Measurements from ENCODE around the gene SEMA3B.

Gene SEMA3B

GRCh38 chr3:50299638-50299928, 30.6 kb downstream of the SEMA3B start (continued):
- TF ChIP-seq ZNF362 (tag by site-specific recombination; IDR thresholded peaks at IDR 0.05) (no peak), IKZF3 (tag by site-specific recombination; IDR thresholded peaks at IDR 0.05) (0 out of 2 replicates have a peak, but pooled peaks have one; percentile 21), ZNF184 (tag by site-specific recombination; IDR thresholded peaks at IDR 0.05) (0 out of 2 replicates have a peak, but pooled peaks have one; percentile 54), HOXC10 (CRISPR knock-in tag; IDR thresholded peaks at IDR 0.05) (no peak), PATZ1 (tag by site-specific recombination; IDR thresholded peaks at IDR 0.05) (peak; percentile 71), ZNF792 (tag by site-specific recombination; IDR thresholded peaks at IDR 0.05) (no peak), ATF2 (tag by site-specific recombination; IDR thresholded peaks at IDR 0.05; ENCODE audit: low read depth) (0 out of 2 replicates have a peak, but pooled peaks have one; percentile 22)

GRCh38 chr3:50299929-50300680, 31.2 kb downstream of the SEMA3B start:
- ChIA-PET CTCF (interaction anchor here (0.6 to 2.0 kb wide), 4 partner anchors 17 to 125 kb away, joined by 3 to 7 read pairs (median 4); no protein-coding TSS in a partner anchor), POLR2A (interaction anchor here (0.6 to 2.2 kb wide), 16 partner anchors 8 to 269 kb away, joined by 3 to 34 read pairs (median 4); partner anchors contain the start of genes CYB561D2, GNAI2, HEMK1 and LSMEM2)
- H3K4me1 ChIP-seq (ENCODE audit: control insufficient read depth, insufficient read depth, low read length) = no peaks in the 10 kb centered on the region
- peak overlapping the region; percentile 51 for H3K27ac ChIP-seq (ENCODE audit: extremely low read depth, low read depth, low read length)
- H3K4me3 ChIP-seq (ENCODE audit: low read depth, low read length) = peak overlapping the region; percentile 36
- TF ChIP-seq ZNF670 (tag by site-specific recombination; IDR thresholded peaks at IDR 0.05; ENCODE audit: low read depth) = no peak
- TF ChIP-seq SP3 (tag by site-specific recombination; IDR thresholded peaks at IDR 0.05) = no peak
- peak; percentile 82 for TF ChIP-seq ZIC2 (tag by site-specific recombination; IDR thresholded peaks at IDR 0.05)
- no peak for TF ChIP-seq ZNF157 (tag by site-specific recombination; IDR thresholded peaks at IDR 0.05)
- no peak for TF ChIP-seq ZNF169 (tag by site-specific recombination; IDR thresholded peaks at IDR 0.05)
- H3K36me3 ChIP-seq (ENCODE audit: control insufficient read depth in 2 of 2, insufficient read depth in 1 of 2, low read length in 2 of 2) = peaks cover 0 to 4% of the 10 kb centered on the region in 2 experiments; a peak in 1 of 3 replicates
- no peaks in the 10 kb centered on the region for H3K9me3 ChIP-seq (ENCODE audit: control insufficient read depth, insufficient read depth, low read depth, low read length)

- ChIA-PET CTCF (interaction anchor here (0.6 kb wide), 1 partner anchor 18 kb away, joined by 5 read pairs; no protein-coding TSS in a partner anchor), POLR2A (no interaction called here)
- H3K4me1 ChIP-seq (ENCODE audit: control insufficient read depth, insufficient read depth, low read length) = no peaks in the 10 kb centered on the region
- H3K27ac ChIP-seq (ENCODE audit: extremely low read depth, low read depth, low read length) = no peak overlapping the region; the same call in 1 of the 2 replicates
- H3K4me3 ChIP-seq (ENCODE audit: low read depth, low read length) = no peak overlapping the region
- H3K36me3 ChIP-seq (ENCODE audit: control insufficient read depth in 2 of 2, insufficient read depth in 1 of 2, low read length in 2 of 2) = peaks cover 0 to 4% of the 10 kb centered on the region in 2 experiments; a peak in 1 of 3 replicates
- no peaks in the 10 kb centered on the region for H3K9me3 ChIP-seq (ENCODE audit: control insufficient read depth, insufficient read depth, low read depth, low read length)
- no peak for TF ChIP-seq SALL2 (tag by site-specific recombination; IDR thresholded peaks at IDR 0.05; ENCODE audit: borderline replicate concordance)
- no peak for TF ChIP-seq ZNF658 (tag by site-specific recombination; IDR thresholded peaks at IDR 0.05)
- no peak for TF ChIP-seq ZNF791 (tag by site-specific recombination; IDR thresholded peaks at IDR 0.05)
- TF ChIP-seq ZNF596 (tag by site-specific recombination; IDR thresholded peaks at IDR 0.05) = no peak
- TF ChIP-seq KLF7 (tag by site-specific recombination; IDR thresholded peaks at IDR 0.05; ENCODE audit: borderline replicate concordance) = no peak
- no peak for TF ChIP-seq ZNF549 (tag by site-specific recombination; IDR thresholded peaks at IDR 0.05)
- TF ChIP-seq ZNF114 (tag by site-specific recombination; IDR thresholded peaks at IDR 0.05) = no peak
- TF ChIP-seq EGR2 (tag by site-specific recombination; IDR thresholded peaks at IDR 0.05; ENCODE audit: low read depth) = no peak
- TF ChIP-seq ZNF626 (tag by site-specific recombination; IDR thresholded peaks at IDR 0.05) = no peak
- no peak for TF ChIP-seq KLF10 (tag by site-specific recombination; IDR thresholded peaks at IDR 0.05)
- TF ChIP-seq ZNF23 (tag by site-specific recombination; IDR thresholded peaks at IDR 0.05; ENCODE audit: borderline replicate concordance) = no peak
- no peak for TF ChIP-seq TSHZ1 (tag by site-specific recombination; IDR thresholded peaks at IDR 0.05; ENCODE audit: borderline replicate concordance)
- TF ChIP-seq ZNF629 (tag by site-specific recombination; IDR thresholded peaks at IDR 0.05) = no peak
Observed at GRCh38 chr3:50300681-50301254, 31.8 kb downstream of the SEMA3B start.
